Stimulated activated CD4-positive, alpha-beta T cell treated with anti-CD3 and anti-CD28 coated beads, Interleukin-2, amount 100 ng/mL, for 4 hours (primary cell): Measurements from ENCODE around the gene ZNF683.

Source experiments
- DNase-seq: peaks from one replicate; pipeline ENCODE4 v3.0.0-alpha.2; 2020; ENCODE audit warnings: low read depth

ZNF683 gene

GRCh38 chr1:26358411-26359384 lies 13.9 kb downstream of the ZNF683 start:
- peak; percentile 70 for DNase-seq

GRCh38 chr1:26357121-26357602 lies 15.4 kb downstream of the ZNF683 start:
- no peak for DNase-seq

GRCh38 chr1:26356106-26356505 lies 16.4 kb downstream of the ZNF683 start:
- DNase-seq, result no peak

- no peak for DNase-seq
Observed at GRCh38 chr1:26354972-26355371, 17.6 kb downstream of the ZNF683 start.

GRCh38 chr1:26353976-26354820 lies 18.4 kb downstream of the ZNF683 start, which contains the start of gene CRYBG2:
CRYBG2 (minus strand) TSS chr1:26354130; CDS start chr1:26346657, 7,473 bp downstream.
- DNase-seq, result no peak

- no peak for DNase-seq
Observed at GRCh38 chr1:26353210-26353859, 19.2 kb downstream of the ZNF683 start.

GRCh38 chr1:26352338-26352679 lies 20.2 kb downstream of the ZNF683 start:
- no peak for DNase-seq

- DNase-seq, result no peak
Observed at GRCh38 chr1:26351590-26352337, 20.8 kb downstream of the ZNF683 start.

- no peak for DNase-seq
Observed at GRCh38 chr1:26350701-26351589, 21.6 kb downstream of the ZNF683 start.

- no peak for DNase-seq
Observed at GRCh38 chr1:26350343-26350700, 22.2 kb downstream of the ZNF683 start.

GRCh38 chr1:26349877-26350244 lies 22.7 kb downstream of the ZNF683 start:
- no peak for DNase-seq

GRCh38 chr1:26349188-26349876 lies 23.2 kb downstream of the ZNF683 start:
- no peak for DNase-seq

GRCh38 chr1:26346274-26347033 lies 26.1 kb downstream of the ZNF683 start:
- no peak for DNase-seq

- DNase-seq, result no peak
Observed at GRCh38 chr1:26345718-26346117, 26.8 kb downstream of the ZNF683 start.

GRCh38 chr1:26344147-26344920 lies 28.2 kb downstream of the ZNF683 start:
- no peak for DNase-seq

- no peak for DNase-seq
Observed at GRCh38 chr1:26340047-26340481, 32.5 kb downstream of the ZNF683 start.

- no peak for DNase-seq
Observed at GRCh38 chr1:26338670-26339069, 33.9 kb downstream of the ZNF683 start.

- DNase-seq, result no peak
Observed at GRCh38 chr1:26337625-26338024, 34.9 kb downstream of the ZNF683 start.
